Fibroblast of lung (primary cell): ENCODE measurements around the gene RNF126. TPM values are rescaled to one million over a fixed set of nuclear protein-coding genes. Genes with fewer than 3 reads are reported as not detected.

Source experiments
- DNase-seq, 2 donors: peaks; one replicate each; pipeline versions ENCODE4 v3.0.0 to v3.0.0-alpha.2; 2010; ENCODE audit warnings: low read depth in 2 of 2
- H2AFZ ChIP-seq: 2 replicates; pipeline ENCODE4 v1.5.1; 2012; ENCODE audit warnings: low read length, control low read depth, inconsistent platforms
- H3K27ac ChIP-seq: 2 replicates; pipeline ENCODE4 v1.5.1; 2011; ENCODE audit warnings: low read length, control low read depth; ENCODE audit not compliant: insufficient read depth
- H3K27me3 ChIP-seq: 2 replicates; pipeline ENCODE4 v1.5.1; 2011; ENCODE audit warnings: mild to moderate bottlenecking, low read length; ENCODE audit not compliant: control insufficient read depth, insufficient read depth
- H3K36me3 ChIP-seq: 2 replicates; pipeline ENCODE4 v1.5.1; 2011; ENCODE audit warnings: low read length; ENCODE audit not compliant: control insufficient read depth, insufficient read depth
- H3K4me1 ChIP-seq: 2 replicates; pipeline ENCODE4 v1.5.1; 2011; ENCODE audit warnings: low read length; ENCODE audit not compliant: control insufficient read depth, insufficient read depth; ENCODE audit errors: extremely low read depth
- H3K4me2 ChIP-seq: 2 replicates; pipeline ENCODE4 v1.5.1; 2011; ENCODE audit warnings: low read length, control low read depth; ENCODE audit not compliant: insufficient read depth; ENCODE audit errors: extremely low read depth
- H3K4me3 ChIP-seq, 4 experiments: fragments of 200-600 bp in 1 of 4; sonication (generic) in 1 of 4; replicated peaks in 1 of 4; 2 replicates each; pipeline ENCODE4 v1.5.1; 2011 to 2016; ENCODE audit warnings: low read length in 4 of 4, low read depth in 3 of 4, mild to moderate bottlenecking in 3 of 4, control low read depth in 2 of 4, inconsistent platforms in 1 of 4, mixed read lengths in 1 of 4; ENCODE audit not compliant: insufficient read depth in 1 of 4; ENCODE audit errors: control extremely low read depth in 1 of 4
- H3K79me2 ChIP-seq: 2 replicates; pipeline ENCODE4 v1.5.1; 2012; ENCODE audit warnings: mild to moderate bottlenecking, low read length, inconsistent platforms; ENCODE audit not compliant: control insufficient read depth, insufficient read depth
- H3K9ac ChIP-seq: 2 replicates; pipeline ENCODE4 v1.5.1; 2011; ENCODE audit warnings: mild to moderate bottlenecking, low read length, control low read depth; ENCODE audit not compliant: insufficient read depth
- H3K9me3 ChIP-seq: 2 replicates; pipeline ENCODE4 v1.5.1; 2012; ENCODE audit warnings: low read depth, low read length; ENCODE audit not compliant: control insufficient read depth, insufficient read depth
- H4K20me1 ChIP-seq: 2 replicates; pipeline ENCODE4 v1.5.1; 2011; ENCODE audit warnings: low read length; ENCODE audit not compliant: control insufficient read depth, insufficient read depth; ENCODE audit errors: extremely low read depth
- CTCF ChIP-seq, 2 donors: IDR thresholded peaks in 1 of 2; conservative IDR thresholded peaks in 1 of 2; 1 replicate in 1 of 2; 2 replicates in 1 of 2; pipeline ENCODE4 v1.5.1; 2011 to 2012; ENCODE audit warnings: low read length in 2 of 2, control low read depth in 1 of 2, inconsistent platforms in 1 of 2, low read depth in 1 of 2, mild to moderate bottlenecking in 1 of 2
- EZH2 ChIP-seq: IDR thresholded peaks from 2 replicates; pipeline ENCODE4 v1.5.1; 2012; ENCODE audit warnings: low read length, control low read depth, mild to moderate bottlenecking; ENCODE audit errors: missing control alignments
- polyA plus RNA-seq, 2 donors: library from polyadenylated mRNA; depleted of rRNA in 1 of 2; stranded (reverse) in 1 of 2; unstranded in 1 of 2; fragments of >200 nt; gene quantifications; 2 replicates each; pipeline ENCODE4 v1.2.1, GENCODE V29; 2011 to 2012; ENCODE audit warnings: missing spikeins in 1 of 2
- total RNA-seq: library from RNA; depleted of rRNA; stranded (reverse); fragments of >200 nt; gene quantifications from 2 replicates; pipeline ENCODE4 v1.2.1, GENCODE V29; 2014

Gene RNF126
- total and polyA plus RNA-seq, 2 donors (not counting 1 experiment from before 2014, with no cell fraction given): 7.8 to 18.0 TPM

- H2AFZ ChIP-seq: no peak overlapping the region
Observed at GRCh38 chr19:618247-618619, 44.8 kb downstream of the RNF126 start.

GRCh38 chr19:617551-618246 lies 45.3 kb downstream of the RNF126 start:
- H3K79me2 ChIP-seq: no peaks in the 10 kb centered on the region
- peaks cover 8% of the 10 kb centered on the region for H3K36me3 ChIP-seq
- DNase-seq: no peak
- no peaks in the 10 kb centered on the region for H4K20me1 ChIP-seq
- H3K9me3 ChIP-seq: no peaks in the 10 kb centered on the region
- no peak overlapping the region for H3K27ac ChIP-seq
- TF ChIP-seq CTCF (conservative IDR thresholded peaks at IDR 0.05 in 1 of 2, IDR thresholded peaks at IDR 0.05 in 1 of 2; ENCODE audit: low read depth in 1 of 2, low read length in 2 of 2) (no peak), EZH2 (no peak)
- no peak overlapping the region for H3K9ac ChIP-seq
- H3K4me2 ChIP-seq: no peak overlapping the region
- no peak overlapping the region for H2AFZ ChIP-seq
- H3K27me3 ChIP-seq: no peaks in the 10 kb centered on the region
- H3K4me1 ChIP-seq: no peaks in the 10 kb centered on the region
- H3K4me3 ChIP-seq: no peak overlapping the region

More at GRCh38 chr19:618247-618619, 44.8 kb downstream of the RNF126 start:
- no peak for TF ChIP-seq EZH2
- TF ChIP-seq CTCF (conservative IDR thresholded peaks at IDR 0.05 in 1 of 2, IDR thresholded peaks at IDR 0.05 in 1 of 2; ENCODE audit: low read depth in 1 of 2, low read length in 2 of 2): no peak
- no peaks in the 10 kb centered on the region for H3K9me3 ChIP-seq
- H3K4me3 ChIP-seq: no peak overlapping the region
- DNase-seq: no peak
- H3K9ac ChIP-seq: no peak overlapping the region
- peaks cover 8% of the 10 kb centered on the region for H3K36me3 ChIP-seq
- H3K27me3 ChIP-seq: no peaks in the 10 kb centered on the region
- H3K4me1 ChIP-seq: no peaks in the 10 kb centered on the region
- no peak overlapping the region for H3K4me2 ChIP-seq
- no peak overlapping the region for H3K27ac ChIP-seq
- H4K20me1 ChIP-seq: no peaks in the 10 kb centered on the region
- no peaks in the 10 kb centered on the region for H3K79me2 ChIP-seq

- no peak for TF ChIP-seq EZH2
- no peak for TF ChIP-seq CTCF (conservative IDR thresholded peaks at IDR 0.05 in 1 of 2, IDR thresholded peaks at IDR 0.05 in 1 of 2; ENCODE audit: low read depth in 1 of 2, low read length in 2 of 2)
- Histone ChIP-seq H3K27ac (no peak overlapping the region), H3K4me1 (peaks cover 2% of the 10 kb centered on the region), H3K79me2 (no peaks in the 10 kb centered on the region), H3K4me2 (no peak overlapping the region), H3K4me3 (no peak overlapping the region), H3K27me3 (no peaks in the 10 kb centered on the region), H3K36me3 (peaks cover 8% of the 10 kb centered on the region), H3K9ac (no peak overlapping the region), H2AFZ (no peak overlapping the region), H3K9me3 (no peaks in the 10 kb centered on the region), H4K20me1 (no peaks in the 10 kb centered on the region)
- no peak for DNase-seq
Observed at GRCh38 chr19:616747-617526, 46.1 kb downstream of the RNF126 start.
